Caki2 (cell line): ENCODE results near the gene LAMC3. TPM values are rescaled to one million over a fixed set of nuclear protein-coding genes. Genes with fewer than 3 reads are reported as not detected.
A peak's percentile ranks its signal among the peaks of the same experiment; 100 is the strongest.
"Not testable (repeated sequence)": the region's sequence is repeated elsewhere in the genome, so short reads cannot be mapped to it uniquely, and the experiment has no call there.

Source experiments
- DNase-seq: peaks from one replicate; pipeline ENCODE4 v3.0.0-alpha.2; 2015; ENCODE audit warnings: low read depth
- in situ Hi-C: cut with HindIII; loops from 2 replicates; pipeline ENCODE4 v1.10.0; 2016; ENCODE audit warnings: low sequenced_read_pairs, low pct_unique_long_range_greater_than_20kb, mixed read lengths
- total RNA-seq: library from RNA; depleted of rRNA; stranded (reverse); fragments of >200 nt; shearing (Covaris generic); gene quantifications from 2 replicates; pipeline ENCODE4 v1.2.3, GENCODE V29; 2014; ENCODE audit warnings: low replicate concordance

LAMC3 gene
- total RNA-seq, 1 experiment from 2014 or later, result 15.2 TPM

- in situ Hi-C loops, result no loop called here
- DNase-seq, result no peak
These were observed 88.4 kb downstream of the LAMC3 start for GRCh38 chr9:131097126-131097947.

GRCh38 chr9:131097948-131098278, 88.9 kb downstream of the LAMC3 start:
- DNase-seq, result no peak
- in situ Hi-C loops, result no loop called here

GRCh38 chr9:131098391-131099101, 89.6 kb downstream of the LAMC3 start:
- in situ Hi-C loops, result no loop called here

GRCh38 chr9:131099102-131099606, 90.2 kb downstream of the LAMC3 start:
- no peak for DNase-seq
- in situ Hi-C loops, result no loop called here

More at GRCh38 chr9:131098391-131099101, 89.6 kb downstream of the LAMC3 start:
- DNase-seq, result no peak

GRCh38 chr9:131099845-131100244, 90.9 kb downstream of the LAMC3 start:
- in situ Hi-C loops, DNase-seq: not testable (repeated sequence)

GRCh38 chr9:131100445-131100844, 91.5 kb downstream of the LAMC3 start:
- DNase-seq, result peak; percentile 21
- in situ Hi-C loops, result no loop called here

GRCh38 chr9:131101207-131101964, 92.4 kb downstream of the LAMC3 start:
- DNase-seq, result no peak
- in situ Hi-C loops, result no loop called here

GRCh38 chr9:131103024-131103423, 94.0 kb downstream of the LAMC3 start:
- DNase-seq, result no peak
- in situ Hi-C loops, result no loop called here

- in situ Hi-C loops, result no loop called here
- DNase-seq, result no peak
These were observed 94.6 kb downstream of the LAMC3 start for GRCh38 chr9:131103535-131103934.

- in situ Hi-C loops, result no loop called here
- DNase-seq, result no peak
These were observed 95.2 kb downstream of the LAMC3 start for GRCh38 chr9:131104016-131104740.

- in situ Hi-C loops, result no loop called here
- DNase-seq, result no peak
These were observed 97.0 kb downstream of the LAMC3 start for GRCh38 chr9:131105952-131106351.

GRCh38 chr9:131107760-131108159, 98.8 kb downstream of the LAMC3 start:
- no peak for DNase-seq
- in situ Hi-C loops, result no loop called here

- peak; percentile 39 for DNase-seq
- in situ Hi-C loops, result no loop called here
These were observed 102.3 kb downstream of the LAMC3 start for GRCh38 chr9:131111186-131111853.

GRCh38 chr9:131111854-131112311, 102.9 kb downstream of the LAMC3 start:
- DNase-seq, result no peak
- in situ Hi-C loops, result no loop called here

- in situ Hi-C loops, result no loop called here
- no peak for DNase-seq
These were observed 103.6 kb downstream of the LAMC3 start for GRCh38 chr9:131112374-131113154.

- in situ Hi-C loops, result no loop called here
- DNase-seq, result no peak
These were observed 104.7 kb downstream of the LAMC3 start for GRCh38 chr9:131113655-131114054.

GRCh38 chr9:131114084-131114535, 105.1 kb downstream of the LAMC3 start:
- no peak for DNase-seq
- in situ Hi-C loops, result no loop called here
